HL-60/S4 treated with retinoic acid at 250 ng/mL for 4 days and 3 days (cell line): ENCODE results near the gene MTMR4.
"Not testable (repeated sequence)": the region's sequence is repeated elsewhere in the genome, so short reads cannot be mapped to it uniquely, and the experiment has no call there.

Source experiments
- in situ Hi-C: fragments of 300-500 bp; cut with MboI; formaldehyde crosslinking; loops from 2 replicates; pipeline ENCODE4 v1.7.0; 2022; ENCODE audit warnings: low sequenced_read_pairs

MTMR4 gene

GRCh38 chr17:58513965-58514769 is at the start of gene MTMR4:
Gene MTMR4 (minus strand): TSS chr17:58514638. CDS start chr17:58514407, 231 bp downstream.
- in situ Hi-C loops: no loop called here

- in situ Hi-C loops: no loop called here
Measured at GRCh38 chr17:58560511-58560910, 46.1 kb upstream of the MTMR4 start.

- in situ Hi-C loops: no loop called here
Measured at GRCh38 chr17:58557981-58558380, 43.5 kb upstream of the MTMR4 start.

GRCh38 chr17:58556833-58557250 is 42.4 kb upstream of the MTMR4 start:
- in situ Hi-C loops: no loop called here

GRCh38 chr17:58555109-58555508 is 40.7 kb upstream of the MTMR4 start:
- in situ Hi-C loops: not testable (repeated sequence)

DNA sequence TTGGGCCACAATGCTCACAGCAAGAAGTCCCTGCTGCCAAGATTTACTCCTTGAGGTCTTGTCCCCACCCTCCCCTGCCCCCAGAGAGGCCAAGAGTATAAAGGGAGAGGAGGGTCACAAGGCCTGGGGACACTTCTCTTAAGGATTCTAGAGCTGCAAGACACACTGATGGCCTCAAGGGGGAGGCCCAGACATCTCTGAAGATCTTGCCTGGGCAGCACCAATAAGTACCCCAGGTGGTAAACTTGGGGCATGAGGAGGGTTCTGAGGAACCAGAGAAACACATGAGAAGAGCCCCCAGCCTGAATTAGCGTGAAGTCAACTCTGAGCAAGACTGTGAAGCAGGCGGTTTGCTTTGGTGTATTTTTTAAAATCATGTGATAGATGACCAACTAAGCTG is 26.8 kb upstream of the MTMR4 start:
- in situ Hi-C loops: no loop called here

DNA sequence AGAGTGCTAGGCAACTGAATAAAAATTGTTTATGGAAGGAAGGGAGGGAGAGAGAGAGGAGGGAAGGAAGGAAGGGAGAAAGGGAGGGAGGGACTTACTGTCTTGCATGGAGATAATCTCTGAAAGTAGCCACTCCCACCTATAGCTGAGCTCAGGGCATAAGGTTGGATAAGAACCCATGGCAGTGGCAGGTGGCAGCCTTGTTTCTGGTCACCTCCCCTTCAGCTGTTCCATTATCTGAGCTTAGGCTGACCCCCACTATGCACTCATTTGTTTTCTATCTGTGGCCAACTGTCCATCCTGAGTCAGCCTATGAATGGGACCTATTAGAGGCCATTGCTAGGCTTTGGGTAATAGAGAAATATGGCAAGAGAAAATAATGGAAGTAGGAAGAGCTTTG is 25.3 kb upstream of the MTMR4 start:
- in situ Hi-C loops: no loop called here

- in situ Hi-C loops: no loop called here
Measured at GRCh38 chr17:58538811-58539409, 24.5 kb upstream of the MTMR4 start.

DNA sequence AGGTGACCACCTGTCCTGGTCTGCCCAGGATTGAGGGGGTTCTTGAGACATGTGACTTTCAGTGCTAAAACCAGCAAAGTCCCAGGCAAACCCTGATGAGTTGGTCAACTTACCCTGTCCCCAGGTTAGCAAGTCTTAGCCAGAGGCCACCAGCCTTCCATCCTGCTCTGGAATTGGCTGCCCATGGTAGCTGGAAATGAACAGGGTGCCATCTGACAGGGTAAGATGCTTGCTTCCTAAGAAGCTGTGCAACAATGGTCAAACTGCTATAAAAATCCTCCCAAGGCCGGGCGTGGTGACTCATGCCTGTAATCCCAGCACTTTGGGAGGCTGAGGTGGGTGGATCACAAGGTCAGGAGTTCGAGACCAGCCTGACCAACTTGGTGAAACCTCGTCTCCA is 22.8 kb upstream of the MTMR4 start:
- in situ Hi-C loops: no loop called here

- in situ Hi-C loops: no loop called here
Measured at GRCh38 chr17:58536542-58536941, 22.1 kb upstream of the MTMR4 start.

- in situ Hi-C loops: no loop called here
Measured at GRCh38 chr17:58535431-58535830, 21.0 kb upstream of the MTMR4 start.

GRCh38 chr17:58534901-58535421 is 20.5 kb upstream of the MTMR4 start:
- in situ Hi-C loops: no loop called here

- in situ Hi-C loops: no loop called here
Measured at GRCh38 chr17:58534331-58534730, 19.9 kb upstream of the MTMR4 start.

GRCh38 chr17:58533616-58534188 is 19.3 kb upstream of the MTMR4 start:
- in situ Hi-C loops: no loop called here

DNA sequence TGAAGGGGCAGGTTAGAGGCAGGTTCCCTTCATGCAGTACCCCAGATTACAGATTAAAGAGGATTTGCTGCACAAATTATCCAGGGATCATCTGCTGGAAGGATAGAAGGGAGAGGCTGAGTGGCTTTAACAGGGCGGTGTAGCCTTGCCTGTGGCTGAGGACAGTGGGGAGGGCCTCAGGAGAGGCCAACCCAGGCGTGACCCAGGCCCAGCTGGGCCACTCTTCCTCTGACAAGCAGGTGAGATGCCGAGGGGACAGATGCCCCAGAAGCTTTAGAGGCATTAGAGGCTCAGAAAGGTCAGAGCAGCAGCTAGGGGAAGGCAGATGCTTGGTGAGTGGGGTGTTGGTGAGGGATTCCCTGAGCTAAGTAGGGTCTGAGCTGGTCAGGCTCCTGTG is 18.1 kb upstream of the MTMR4 start:
- in situ Hi-C loops: no loop called here

DNA sequence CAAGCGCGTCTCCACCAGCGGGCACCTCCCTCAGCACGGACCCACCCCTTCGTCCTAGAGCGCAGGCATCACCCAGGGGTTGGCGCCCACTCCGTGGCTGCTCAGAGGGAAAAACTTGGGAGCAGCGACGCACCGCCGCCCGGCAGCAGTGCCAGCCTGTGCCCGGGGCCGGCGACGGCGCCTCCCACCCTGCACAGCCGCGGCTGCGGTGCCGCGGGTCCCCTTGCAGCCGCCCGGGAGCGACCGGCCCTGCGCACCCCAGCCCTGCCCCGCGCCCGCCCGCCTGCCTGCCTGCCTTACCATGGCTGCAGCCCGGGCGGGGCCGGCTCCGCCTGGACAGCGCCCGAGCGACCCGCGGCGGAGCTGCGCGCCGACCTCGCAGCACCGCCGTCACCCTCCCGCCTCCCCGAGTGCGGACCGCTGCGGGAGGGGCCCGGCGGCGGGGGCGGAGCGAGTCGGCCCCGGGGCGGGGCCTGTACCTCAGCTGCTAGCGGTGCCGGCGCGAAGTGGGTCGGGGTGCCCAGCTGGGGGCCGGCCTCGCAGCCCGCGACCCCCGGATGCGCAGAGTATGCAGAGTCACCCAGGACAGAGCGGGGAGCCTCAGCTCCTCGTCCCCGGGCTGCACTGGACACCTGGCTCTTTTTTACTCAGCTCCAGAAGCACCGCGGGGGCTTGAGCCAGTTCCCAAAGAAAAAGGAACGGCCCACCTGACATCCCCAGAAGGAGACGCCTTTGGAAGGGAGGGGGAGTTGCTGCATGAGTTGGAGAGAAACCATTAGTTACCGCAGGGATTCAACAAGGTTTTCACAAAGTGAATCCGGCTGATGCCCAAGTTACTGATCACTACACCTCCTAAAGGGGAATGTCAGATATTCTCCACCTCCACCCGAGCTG is 17.5 kb upstream of the MTMR4 start:
- in situ Hi-C loops: no loop called here

GRCh38 chr17:58531122-58531521 is 16.7 kb upstream of the MTMR4 start:
- in situ Hi-C loops: no loop called here

- in situ Hi-C loops: no loop called here
Measured at GRCh38 chr17:58530655-58531054, 16.2 kb upstream of the MTMR4 start.

DNA sequence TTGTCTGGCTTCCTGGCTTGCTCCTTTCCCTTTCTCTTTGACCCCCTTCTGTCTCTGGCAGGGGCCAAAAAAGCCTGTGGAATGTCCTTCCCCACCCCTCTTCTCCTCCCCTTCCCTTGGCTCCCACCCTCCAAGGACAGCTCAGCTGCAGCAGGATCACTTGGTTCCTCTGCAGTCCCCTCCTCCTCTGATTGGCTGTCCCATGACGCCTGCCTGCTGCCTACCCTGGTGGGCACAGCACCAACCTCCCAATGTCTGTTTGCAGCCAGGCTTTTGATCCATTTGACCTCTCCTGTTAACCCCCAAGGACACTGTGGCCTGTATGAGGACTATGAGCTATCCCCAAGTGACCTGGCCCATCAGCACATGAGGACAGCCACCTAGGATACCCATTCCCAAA is 14.8 kb upstream of the MTMR4 start:
- in situ Hi-C loops: loop anchor here (10.0 kb wide), 1 partner anchor 476 kb away; no protein-coding TSS in a partner anchor

DNA sequence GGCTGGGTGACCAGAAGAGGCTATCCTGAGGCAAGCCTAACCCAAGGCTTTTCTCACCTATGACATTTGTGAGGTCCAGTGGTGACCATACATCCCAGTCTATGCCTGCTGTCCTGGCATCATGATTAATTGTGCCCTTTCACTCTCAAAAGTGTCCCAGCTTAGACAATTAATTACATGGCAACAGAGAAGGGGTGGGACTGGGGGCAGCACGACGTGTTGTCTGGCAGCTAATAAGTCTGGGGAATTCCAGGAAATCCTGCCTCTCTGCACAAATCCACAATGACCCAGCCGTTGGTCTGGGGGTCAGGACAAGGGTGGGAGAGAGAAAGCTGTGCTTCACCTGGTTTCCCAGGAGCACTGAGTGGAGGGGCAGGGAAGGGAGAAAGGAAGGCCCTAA is 14.0 kb upstream of the MTMR4 start:
- in situ Hi-C loops: loop anchor here (10.0 kb wide), 1 partner anchor 476 kb away; no protein-coding TSS in a partner anchor

- in situ Hi-C loops: loop anchor here (10.0 kb wide), 1 partner anchor 477 kb away; no protein-coding TSS in a partner anchor
Measured at GRCh38 chr17:58527949-58528348, 13.5 kb upstream of the MTMR4 start.
